GM18951 (cell line): ENCODE data around the gene RETN.

ENCODE experiments used
- POLR2A ChIP-seq: IDR thresholded peaks from 4 replicates; pipeline ENCODE4 v1.6.1; 2011; ENCODE audit warnings: mild to moderate bottlenecking; ENCODE audit not compliant: insufficient read length, insufficient read depth; ENCODE audit errors: extremely low read depth
- in situ Hi-C: fragments of 300-500 bp; cut with MboI; formaldehyde crosslinking; loops from one replicate; pipeline ENCODE4 v1.12.0; 2022; ENCODE audit warnings: low sequenced_read_pairs, mixed read lengths, inconsistent platforms; ENCODE audit not compliant: unreplicated experiment

RETN gene, protein sequence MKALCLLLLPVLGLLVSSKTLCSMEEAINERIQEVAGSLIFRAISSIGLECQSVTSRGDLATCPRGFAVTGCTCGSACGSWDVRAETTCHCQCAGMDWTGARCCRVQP

DNA sequence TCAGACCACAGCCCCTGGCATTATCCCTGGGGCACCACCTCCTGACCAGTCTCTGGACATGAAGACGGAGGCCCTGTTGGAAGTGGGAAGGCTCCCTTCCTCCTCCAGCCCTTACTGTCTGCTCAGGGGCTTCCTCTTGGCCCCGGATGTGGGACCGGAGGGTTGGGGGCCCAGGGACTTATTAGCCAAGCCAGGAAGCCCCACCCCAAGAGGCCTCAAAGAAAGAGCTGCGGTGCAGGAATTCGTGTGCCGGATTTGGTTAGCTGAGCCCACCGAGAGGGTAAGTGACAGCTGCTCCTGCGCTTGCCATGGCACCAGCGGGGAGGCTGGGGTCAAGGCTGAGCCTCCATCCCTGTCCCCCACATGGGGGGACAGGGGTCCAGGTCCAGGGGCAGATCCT, at the start of gene RETN:
RETN (plus strand) TSS at position 208 of the 400 bp plus-strand sequence. CDS start 278 bp downstream, outside the sequence.
- no peak for TF ChIP-seq POLR2A
- in situ Hi-C loops: no loop called here

DNA sequence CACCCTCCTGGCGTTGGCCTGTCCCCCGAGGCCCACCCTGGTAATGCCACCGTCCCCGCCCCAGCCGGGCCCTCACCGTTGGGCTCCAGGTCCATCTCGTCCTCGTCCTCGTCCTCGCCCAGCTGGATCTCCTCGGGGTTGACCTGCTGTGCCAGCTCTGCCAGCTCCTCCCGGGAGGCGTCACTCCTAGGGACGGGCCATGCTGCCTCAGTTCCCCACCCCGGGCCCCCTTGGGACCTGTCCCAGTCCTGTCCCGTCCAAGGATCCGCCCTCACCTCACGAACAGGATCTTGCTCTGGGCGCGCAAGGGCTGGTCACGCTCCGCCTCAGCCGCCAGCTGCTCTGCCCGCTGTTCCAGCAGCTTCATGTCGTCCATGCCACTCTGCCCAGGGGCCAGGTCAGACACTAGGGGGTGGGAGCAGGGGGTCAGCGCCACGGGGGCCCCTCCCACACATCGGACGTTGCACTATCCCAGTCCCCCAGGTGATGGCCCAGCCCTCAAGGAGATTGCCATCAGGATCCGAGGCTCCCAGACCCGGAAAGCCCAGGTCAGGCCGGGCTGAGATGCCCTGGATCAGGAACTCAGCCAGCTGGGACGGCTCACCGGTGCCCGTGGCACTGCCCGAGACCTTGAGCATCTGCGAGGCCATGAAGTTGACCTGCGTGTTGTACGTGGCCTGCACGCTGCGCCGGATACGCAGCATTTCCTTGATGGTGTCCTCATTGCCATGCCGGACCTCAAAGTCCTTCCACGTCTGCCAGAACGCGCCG, 49.0 kb upstream of the RETN start:
- in situ Hi-C loops: no loop called here
- no peak for TF ChIP-seq POLR2A

DNA sequence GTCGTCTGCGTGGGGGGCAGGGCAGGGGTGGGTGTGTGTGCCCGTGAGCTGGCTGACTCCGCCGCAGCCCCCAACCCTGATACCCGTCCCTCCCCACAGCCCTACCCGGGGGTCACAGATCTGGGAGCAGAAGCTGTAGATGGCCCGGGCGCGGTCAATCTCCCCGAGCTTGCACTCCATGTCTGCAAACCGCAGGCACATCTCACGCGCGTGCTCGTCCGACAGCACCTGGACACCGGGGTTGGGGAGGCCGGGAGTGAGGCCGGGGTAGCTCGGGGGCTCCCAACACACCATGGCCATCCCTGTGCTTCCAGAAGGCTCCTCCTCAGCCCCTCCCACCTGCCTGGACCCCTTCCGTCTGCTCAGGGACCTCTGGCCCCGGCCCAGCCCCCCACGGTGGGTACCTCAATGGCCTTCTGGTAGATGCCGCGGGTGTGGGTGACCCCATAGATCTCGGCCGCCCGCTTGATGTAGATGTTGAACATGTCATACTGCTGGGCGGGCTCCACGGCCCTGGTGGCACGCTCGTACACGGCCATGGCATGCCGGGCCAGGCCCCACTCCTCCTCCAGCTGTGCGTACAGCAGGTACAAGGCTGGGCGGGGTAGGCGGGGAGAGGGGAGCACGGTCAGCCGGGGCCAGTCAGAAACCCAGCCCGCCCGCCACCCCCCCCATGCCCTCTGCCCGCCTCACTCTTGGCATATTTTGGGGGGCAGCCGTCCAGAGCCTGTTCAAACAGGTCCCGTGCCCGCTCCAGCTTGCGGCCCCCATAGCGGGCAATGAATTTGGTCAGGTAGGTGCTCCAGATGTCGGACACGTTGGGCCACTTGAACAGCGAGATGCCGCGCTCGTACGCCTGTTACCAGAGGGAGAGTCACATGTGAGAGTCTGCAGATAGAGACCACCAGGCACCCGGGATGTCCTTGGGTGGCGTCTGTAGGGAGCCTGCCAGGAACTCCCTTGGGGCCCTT, 48.1 kb upstream of the RETN start:
- TF ChIP-seq POLR2A: no peak
- in situ Hi-C loops: no loop called here

DNA sequence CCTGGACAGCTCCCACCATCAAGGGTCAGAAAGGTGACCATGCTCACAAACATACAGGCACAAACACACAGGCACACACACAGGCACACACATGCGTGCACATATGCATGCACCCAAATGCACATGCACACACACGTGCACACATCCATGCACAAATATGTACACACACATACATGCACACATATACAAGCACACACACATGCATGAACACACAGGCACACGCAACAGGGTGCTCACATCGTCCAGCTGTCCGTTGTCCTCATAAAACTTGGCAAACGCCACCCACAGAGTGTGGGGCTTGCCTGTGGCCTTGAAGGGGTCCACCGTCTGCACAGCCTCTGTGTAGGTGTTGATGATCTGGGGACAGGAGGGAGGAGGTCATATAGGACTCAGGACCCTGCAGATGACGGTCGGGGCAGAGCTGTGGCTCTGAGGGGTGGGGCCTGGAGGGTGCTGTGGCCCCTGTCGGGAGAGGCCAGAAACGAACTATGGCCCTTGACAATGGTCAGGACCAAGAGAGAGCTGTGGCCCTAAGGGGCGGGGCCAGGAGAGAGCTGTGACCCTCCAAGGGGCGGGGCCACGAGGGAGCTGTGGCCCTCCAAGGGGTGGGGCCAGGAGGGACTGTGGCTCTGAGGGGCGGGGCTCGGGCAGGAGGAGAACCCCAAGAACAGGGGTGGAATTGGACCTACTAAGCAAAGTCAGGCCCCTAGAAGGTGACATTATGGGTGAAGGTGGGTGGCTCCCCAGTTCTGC, 45.7 kb upstream of the RETN start:
- no peak for TF ChIP-seq POLR2A
- in situ Hi-C loops: no loop called here

DNA sequence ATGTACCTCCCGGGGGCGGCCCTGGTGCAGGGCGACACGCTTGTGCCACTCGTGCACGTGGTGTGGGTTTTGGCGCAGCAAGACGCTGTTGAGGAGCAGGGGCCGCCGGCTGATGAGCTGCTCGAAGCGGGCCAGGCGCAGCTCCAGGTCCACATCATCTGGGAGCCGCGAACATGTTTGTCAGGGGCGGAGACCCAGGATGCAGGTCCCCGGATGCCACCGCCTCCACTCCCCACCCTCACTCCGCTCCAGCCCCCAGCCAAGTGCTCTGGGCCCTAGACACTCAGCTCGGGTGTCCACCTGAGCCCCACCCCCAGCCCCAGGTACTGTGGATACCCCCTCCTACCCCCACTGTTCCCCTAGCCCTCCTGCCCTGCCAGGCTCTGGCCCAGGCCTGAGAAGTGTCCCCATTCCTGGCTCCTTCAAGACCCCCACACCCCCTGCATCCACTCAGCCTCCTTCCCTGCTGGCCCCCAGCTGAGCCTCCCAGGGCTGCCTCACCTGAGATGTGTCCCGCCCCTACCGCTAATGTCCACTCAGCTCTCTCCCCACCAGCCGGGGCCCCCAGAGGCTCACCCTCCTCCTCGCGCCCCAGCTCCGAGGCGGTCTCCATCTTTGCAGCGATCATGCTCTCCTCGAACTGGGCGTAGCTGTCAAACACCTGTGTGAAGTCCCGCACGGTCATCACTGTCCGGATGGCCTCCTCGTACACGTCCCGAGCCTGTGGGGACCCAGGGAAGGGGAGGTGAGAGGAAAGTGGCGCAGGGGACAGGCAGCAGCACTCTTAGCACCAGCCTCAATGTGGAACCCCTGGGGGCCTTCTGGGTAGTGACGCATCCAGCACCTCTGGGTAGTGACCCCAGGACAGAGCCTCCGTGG, 44.9 kb upstream of the RETN start:
- in situ Hi-C loops: no loop called here
- TF ChIP-seq POLR2A: no peak

DNA sequence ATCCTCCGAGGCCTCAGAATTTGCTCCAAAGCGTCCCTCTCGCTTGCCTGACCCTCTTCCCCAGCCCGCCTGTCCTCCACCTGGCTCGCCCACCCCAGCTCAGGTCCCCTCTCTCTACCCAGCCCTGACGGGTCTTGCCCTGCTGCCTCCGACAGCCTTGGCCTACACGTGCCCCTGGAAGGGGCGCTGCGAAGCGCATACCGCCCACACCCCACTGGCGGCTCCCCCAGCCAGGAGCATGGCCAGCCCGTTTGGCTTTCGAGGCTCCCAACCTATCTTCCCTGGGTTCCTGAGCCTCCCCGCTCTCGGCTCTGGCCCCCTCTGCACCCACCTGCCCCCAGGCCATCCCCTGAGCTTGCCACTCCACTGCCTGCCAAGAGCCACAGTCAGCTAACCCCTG, 44.0 kb upstream of the RETN start:
- TF ChIP-seq POLR2A: no peak
- in situ Hi-C loops: no loop called here

DNA sequence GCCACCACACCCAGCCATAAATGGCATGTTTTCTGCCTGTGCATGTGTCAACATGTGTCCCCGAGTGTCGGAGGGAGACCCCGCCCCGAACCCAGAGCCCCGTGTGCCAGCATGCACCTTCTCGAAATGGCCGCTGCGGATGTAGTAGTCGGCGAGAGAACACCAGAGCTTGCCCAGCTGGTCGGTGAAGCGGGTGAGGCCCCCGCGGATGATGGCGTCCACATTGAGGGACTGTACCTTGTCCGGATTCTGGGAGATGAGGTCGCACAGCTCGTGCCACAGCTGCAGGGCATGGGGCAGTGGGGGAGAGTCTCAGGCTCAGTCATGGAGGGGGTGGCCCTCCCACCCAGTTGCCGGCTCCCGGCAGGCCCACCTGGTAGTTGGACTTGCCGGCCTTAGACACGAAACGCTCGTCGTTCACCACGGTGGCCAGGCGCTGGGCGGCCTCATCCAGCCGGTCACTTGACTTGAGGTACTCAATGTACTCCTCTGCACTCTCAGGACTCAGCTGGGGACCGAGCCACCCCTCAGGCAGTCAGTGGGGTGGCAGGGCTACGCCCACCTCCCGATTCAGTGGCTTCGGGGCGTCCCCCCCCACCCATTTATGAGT, 43.0 kb upstream of the RETN start:
- TF ChIP-seq POLR2A: no peak
- in situ Hi-C loops: no loop called here

DNA sequence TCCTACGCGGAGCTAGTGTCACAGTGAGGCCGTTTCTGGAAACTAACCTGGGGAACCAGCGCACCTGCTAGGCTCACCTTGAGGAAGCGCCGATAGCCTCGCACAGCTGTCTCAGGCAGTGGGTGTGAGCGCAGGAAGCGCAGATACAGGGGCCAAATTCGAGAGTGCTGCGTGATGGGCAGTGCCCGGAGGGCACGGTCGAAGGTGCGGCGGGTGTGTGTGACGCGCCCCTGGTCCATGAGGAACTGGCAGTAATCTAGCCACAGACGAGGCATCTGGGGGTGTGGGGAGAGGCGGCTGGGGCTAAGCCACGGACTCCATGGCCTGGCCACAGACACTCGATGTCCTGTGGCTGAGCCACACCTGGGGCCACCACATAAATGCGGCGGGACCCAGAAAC, 41.7 kb upstream of the RETN start:
- no peak for TF ChIP-seq POLR2A
- in situ Hi-C loops: no loop called here

DNA sequence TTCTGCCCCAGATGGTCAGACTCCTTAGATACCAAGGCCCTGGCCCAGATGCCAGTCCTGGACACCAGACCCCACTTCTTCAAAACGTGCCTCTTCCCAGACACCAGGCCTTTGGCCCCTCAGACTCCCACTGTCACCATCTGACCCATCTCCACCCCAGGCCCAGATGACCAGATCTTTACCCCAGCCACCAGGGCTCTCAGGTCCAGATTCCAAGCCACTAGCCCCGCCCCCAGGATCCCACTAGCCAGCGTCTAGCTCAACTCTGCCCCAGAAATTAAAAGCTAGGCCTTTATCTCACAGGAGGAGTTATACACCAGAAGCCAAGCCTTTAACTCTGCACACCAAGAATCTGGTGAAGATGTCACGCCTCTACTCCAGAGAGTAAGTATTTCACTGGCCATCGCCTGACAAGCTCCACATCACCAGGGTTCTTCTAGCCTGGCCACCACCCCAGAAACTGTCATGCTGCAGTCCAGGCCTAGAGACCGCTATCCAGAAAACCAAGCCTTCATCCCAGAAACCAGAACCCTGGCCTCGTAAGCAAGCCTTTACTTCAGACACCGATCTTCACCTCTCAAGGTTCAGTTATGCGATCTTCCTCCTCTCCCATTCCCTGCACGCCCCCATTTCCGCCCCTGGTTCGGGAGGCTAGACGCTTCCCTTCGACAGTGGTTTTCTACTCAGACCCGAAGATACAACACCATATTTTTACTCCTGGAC, 40.1 kb upstream of the RETN start:
- in situ Hi-C loops: no loop called here
- TF ChIP-seq POLR2A: no peak

DNA sequence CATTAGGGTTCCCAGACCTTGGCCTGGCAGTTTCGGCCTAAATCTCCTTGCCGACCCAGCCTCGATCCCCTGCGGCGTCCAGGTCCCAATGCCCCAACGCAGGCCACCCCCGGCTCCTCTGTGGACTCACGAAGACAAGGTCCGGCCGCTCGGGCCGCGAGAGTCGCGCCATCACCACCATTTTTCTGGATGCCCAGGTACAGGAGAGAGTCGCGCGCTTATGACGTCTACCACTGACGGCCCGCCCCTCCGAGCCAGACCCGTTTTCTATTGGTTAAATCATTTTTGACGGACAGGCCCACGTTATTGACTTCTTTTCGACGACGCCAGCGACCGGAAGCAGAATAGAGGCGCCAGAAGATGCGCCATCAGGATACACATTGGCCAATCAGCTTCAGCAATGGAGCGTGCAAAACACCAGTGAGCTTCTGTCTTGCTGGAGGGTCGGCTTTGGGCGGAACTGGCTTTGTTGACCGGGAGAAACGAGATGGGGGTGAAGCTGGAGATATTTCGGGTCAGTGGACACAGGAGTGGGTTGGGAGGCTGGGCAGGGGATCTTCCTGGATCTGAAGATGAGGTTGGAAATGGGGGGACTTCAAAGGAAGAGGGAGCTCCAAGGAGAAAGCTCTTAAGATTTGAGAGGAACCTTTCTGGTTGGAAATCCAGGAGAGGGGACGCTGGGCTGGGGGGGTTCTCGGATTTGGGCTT, 39.3 kb upstream of the RETN start, which contains the start of the genes PET100 and XAB2:
PET100 (plus strand) TSS at position 447 of the 708 bp plus-strand sequence; CDS start at position 488, 41 bp downstream.
XAB2 (minus strand) TSS at position 199 of the 708 bp plus-strand sequence; CDS start at position 181, 18 bp downstream.
- peak; percentile 68 for TF ChIP-seq POLR2A
- in situ Hi-C loops: no loop called here
